HepG2 (cell line): ENCODE data around the gene HSPA1A. TPM values are rescaled to one million over a fixed set of nuclear protein-coding genes. Genes with fewer than 3 reads are reported as not detected.

Experiments
- ATAC-seq: fragments of 200-7000 bp; cut with Tn5 transposase; 3 replicates; pipeline ENCODE4 v1.9.1; 2020; ENCODE audit warnings: mild to moderate bottlenecking, moderate library complexity
- BruUV-seq: library from RNA; stranded (reverse); fragments of 400-500 nt; replicated peaks from 2 replicates; lab custom pipeline; 2021; lab: Mats Ljungman, UMichigan
- CTCF ChIA-PET: fragments of 300-600 bp; formaldehyde crosslinking; extraction: SDS; loops from one replicate; lab custom pipeline; 2021; ENCODE audit warnings: low total read pairs, inconsistent platforms, low intra/inter-chr PET ratio; lab: Yijun Ruan, JAX
- POLR2A ChIA-PET: fragments of 350-600 bp; sonication (Branson Sonifier 250); formaldehyde crosslinking; loops from one replicate; lab custom pipeline; 2020; ENCODE audit warnings: antibody characterized with exemption, inconsistent platforms; lab: Yijun Ruan, JAX
- DNase-seq: peaks from one replicate; pipeline ENCODE4 v3.0.0-alpha.2; 2015; ENCODE audit warnings: low spot score
- FAIRE-seq: peaks from 3 replicates; lab custom pipeline; 2011; peaks lifted over from hg19 to GRCh38; lab: Jason Lieb, UNC
- H2AFZ ChIP-seq: one replicate; pipeline ENCODE4 v1.6.1; 2011; ENCODE audit warnings: low read length, inconsistent platforms
- H3K27ac ChIP-seq: fragments of 300-600 bp; 3 replicates; pipeline ENCODE4 v1.8.0; 2011; ENCODE audit warnings: mixed run types, mild to moderate bottlenecking, mixed read lengths, low read length, inconsistent platforms; ENCODE audit not compliant: insufficient read depth; ENCODE audit errors: extremely low read length
- H3K27me3 ChIP-seq, 2 experiments: fragments of 200-600 bp in 1 of 2; 2 replicates in 1 of 2; 3 replicates in 1 of 2; pipeline versions ENCODE4 v1.6.0 to v1.8.0; 2011; ENCODE audit warnings: low read length in 2 of 2, mild to moderate bottlenecking in 2 of 2, moderate library complexity in 2 of 2, inconsistent platforms in 1 of 2; ENCODE audit not compliant: insufficient read depth in 2 of 2, control insufficient read depth in 1 of 2
- H3K36me3 ChIP-seq, 2 experiments: fragments of 200-600 bp in 1 of 2; replicated peaks in 1 of 2; 2 replicates in 1 of 2; 3 replicates in 1 of 2; pipeline versions ENCODE4 v1.5.1 to v1.8.0; 2011; ENCODE audit warnings: low read length in 2 of 2, inconsistent platforms in 1 of 2; ENCODE audit not compliant: insufficient read depth in 2 of 2, control insufficient read depth in 1 of 2
- H3K4me1 ChIP-seq: 2 replicates; pipeline ENCODE4 v1.5.1; 2012; ENCODE audit warnings: low read length, inconsistent platforms; ENCODE audit not compliant: insufficient read depth
- H3K4me2 ChIP-seq: 2 replicates; pipeline ENCODE4 v1.6.0; 2011; ENCODE audit warnings: low read depth, low read length, inconsistent platforms
- H3K4me3 ChIP-seq, 3 experiments: fragments of 200-600 bp in 1 of 3; sonication (generic), shearing (Covaris generic) in 1 of 3; replicated peaks in 1 of 3; 2 replicates each; pipeline ENCODE4 v1.5.1; 2011 to 2016; ENCODE audit warnings: low read length in 3 of 3, inconsistent platforms in 2 of 3, low read depth in 2 of 3, mild to moderate bottlenecking in 2 of 3, control low read depth in 1 of 3, mixed read lengths in 1 of 3; ENCODE audit not compliant: insufficient read depth in 1 of 3
- H3K79me2 ChIP-seq: one replicate; pipeline ENCODE4 v1.6.1; 2011; ENCODE audit warnings: low read length, inconsistent platforms; ENCODE audit not compliant: insufficient read depth
- H3K9ac ChIP-seq: 2 replicates; pipeline ENCODE4 v1.6.0; 2011; ENCODE audit warnings: mild to moderate bottlenecking, low read depth, low read length, inconsistent platforms; ENCODE audit not compliant: insufficient read depth
- H3K9me3 ChIP-seq: 2 replicates; pipeline ENCODE4 v1.5.1; 2012; ENCODE audit warnings: mild to moderate bottlenecking, low read length
- H4K20me1 ChIP-seq: 2 replicates; pipeline ENCODE4 v1.6.0; 2011; ENCODE audit warnings: inconsistent platforms, mild to moderate bottlenecking, low read length, moderate library complexity; ENCODE audit not compliant: insufficient read depth
- ATAD3A ChIP-seq: sonication (generic); formaldehyde crosslinking; IDR thresholded peaks from 2 replicates; pipeline ENCODE4 v1.4.0; 2020; ENCODE audit warnings: missing genetic modification reagents
- CCAR2 ChIP-seq: fragments of 200-400 bp; formaldehyde crosslinking; optimal IDR thresholded peaks from 2 replicates; pipeline ENCODE3; 2018; ENCODE audit warnings: low read depth, mild to moderate bottlenecking, low read length, moderate library complexity
- CSRNP1 ChIP-seq: sonication (generic); formaldehyde crosslinking; IDR thresholded peaks from 2 replicates; pipeline ENCODE4 v1.8.1; 2023; ENCODE audit warnings: mild to moderate bottlenecking, missing genetic modification reagents
- E2F1 ChIP-seq: sonication (generic); formaldehyde crosslinking; IDR thresholded peaks from 2 replicates; pipeline ENCODE4 v1.5.0; 2020; ENCODE audit warnings: missing genetic modification reagents
- KDM4B ChIP-seq: sonication (generic); formaldehyde crosslinking; IDR thresholded peaks from 2 replicates; pipeline ENCODE4 v1.4.0; 2020; ENCODE audit warnings: missing genetic modification reagents
- MTF1 ChIP-seq: sonication (generic); formaldehyde crosslinking; IDR thresholded peaks from 2 replicates; pipeline ENCODE4 v1.5.0; 2020; ENCODE audit warnings: missing genetic modification reagents
- NFKBIZ ChIP-seq: IDR thresholded peaks from 2 replicates; pipeline ENCODE4 v1.6.1; 2018; ENCODE audit warnings: missing genetic modification reagents, missing compliant biosample characterization
- RAD21 ChIP-seq: fragments of 450-650 bp; formaldehyde crosslinking; IDR thresholded peaks from 2 replicates; pipeline ENCODE4 v1.5.0; 2020; ENCODE audit warnings: mild to moderate bottlenecking
- RBAK ChIP-seq: sonication (generic); formaldehyde crosslinking; IDR thresholded peaks from 2 replicates; pipeline ENCODE4 v1.5.1; 2020; ENCODE audit warnings: mild to moderate bottlenecking, missing genetic modification reagents
- TRIM24 ChIP-seq: sonication (generic); formaldehyde crosslinking; IDR thresholded peaks from 2 replicates; pipeline ENCODE4 v1.8.0; 2022; ENCODE audit warnings: mild to moderate bottlenecking, missing genetic modification reagents
- ZNF256 ChIP-seq: sonication (generic); formaldehyde crosslinking; conservative IDR thresholded peaks from 2 replicates; pipeline ENCODE4 v1.4.0; 2020; ENCODE audit warnings: missing genetic modification reagents
- ZNF713 ChIP-seq: sonication (generic); formaldehyde crosslinking; IDR thresholded peaks from 2 replicates; pipeline ENCODE4 v1.4.0; 2020; ENCODE audit warnings: mild to moderate bottlenecking, missing genetic modification reagents
- ZSCAN29 ChIP-seq: sonication (generic); formaldehyde crosslinking; conservative IDR thresholded peaks from 2 replicates; pipeline ENCODE4 v1.4.0; 2020; ENCODE audit warnings: mild to moderate bottlenecking, missing genetic modification reagents
- WGBS: methylation state at CpG from one replicate; pipeline ENCODE4 v1.1.6; 2017; ENCODE audit warnings: low lambda C conversion rate; 5-methylcytosine and 5-hydroxymethylcytosine counted together
- in situ Hi-C: cut with HindIII; loops from 2 replicates; pipeline ENCODE4 v1.10.0; 2017; ENCODE audit warnings: low pct_unique_long_range_greater_than_20kb; ENCODE audit not compliant: extremely low pct_ligation_motif_present
- intact Hi-C: fragments of 100-400 bp; cut with micrococcal nuclease; formaldehyde crosslinking; loops from one replicate; pipeline ENCODE4 v1.10.0; 2022; ENCODE audit not compliant: unreplicated experiment
- polyA plus RNA-seq, 8 experiments: library from polyadenylated mRNA; depleted of rRNA in 3 of 8; stranded (reverse) in 7 of 8; unstranded in 1 of 8; fragments of >200 nt; fragmentation: Illumina TruSeq in 4 of 8; extraction: Trizol in 4 of 8; gene quantifications; 2 replicates each; pipeline versions ENCODE4 v1.2.1 to v1.2.3, GENCODE V29; 2011 to 2016; ENCODE audit warnings: low read depth in 4 of 8, missing spikeins in 1 of 8, mixed read lengths in 1 of 8; ENCODE audit not compliant: insufficient read depth in 1 of 8
- total RNA-seq, 5 experiments: library from RNA; depleted of rRNA; stranded (reverse); fragments of >200 nt; fragmentation: Illumina TruSeq; extraction: Trizol; gene quantifications; 2 replicates each; pipeline ENCODE4 v1.2.3, GENCODE V29; 2016; ENCODE audit warnings: low read depth in 1 of 5
- TF ChIP-seq, protein P1 (sequence below): sonication (generic); formaldehyde crosslinking; IDR thresholded peaks from 2 replicates; pipeline ENCODE4 v1.4.0; 2020; ENCODE audit warnings: missing genetic modification reagents

Gene HSPA1A
- total and polyA plus RNA-seq, 2 of the 13 experiments (the other 11 are each of a cell fraction or from before 2014, with no cell fraction given) = 44.5 to 85.0 TPM

GRCh38 chr6:31834367-31835250, 19.3 kb downstream of the HSPA1A start (continued):
- TF ChIP-seq ZSCAN29 (peak; percentile 67; the same call in 1 of the 2 replicates), KDM4B (0 out of 2 replicates have a peak, but pooled peaks have one; percentile 21), NFKBIZ (CRISPR knock-in tag) (0 out of 2 replicates have a peak, but pooled peaks have one; percentile 65), E2F1 (peak; percentile 100), ATAD3A (CRISPR knock-in tag) (peak; percentile 28; the same call in 1 of the 2 replicates), ZNF256 (CRISPR knock-in tag) (0 out of 2 replicates have a peak, but pooled peaks have one; percentile 7)

DNA sequence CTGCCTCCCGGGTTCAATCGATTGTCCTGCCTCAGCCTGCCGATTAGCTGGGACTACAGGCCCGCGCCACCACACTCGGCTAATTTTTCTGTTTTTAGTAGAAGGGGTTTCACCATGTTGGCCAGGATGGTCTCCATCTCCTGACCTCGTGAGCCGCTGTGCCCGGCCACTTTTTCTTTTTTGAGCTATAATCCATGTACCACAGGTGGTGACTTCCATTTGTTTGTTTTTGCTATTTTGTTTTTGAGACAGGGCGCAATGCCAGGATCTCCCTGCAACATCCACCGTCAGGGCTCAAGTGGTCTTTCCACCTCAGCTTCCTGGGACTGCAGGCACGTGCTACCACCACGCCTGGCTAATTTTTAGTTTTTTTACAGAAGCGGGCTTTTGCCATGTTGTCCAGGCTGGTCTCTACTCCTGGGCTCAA, 20.7 kb downstream of the HSPA1A start:
- Histone ChIP-seq H3K27ac (peak overlapping the region; percentile 93), H2AFZ (no peak overlapping the region), H3K4me2 (peak overlapping the region; percentile 84), H3K27me3 (peaks cover 0 to 2% of the 10 kb centered on the region in 2 experiments; a peak in 1 of 5 replicates), H3K36me3 (peaks cover 12 to 33% of the 10 kb centered on the region in 2 experiments), H3K9me3 (no peaks in the 10 kb centered on the region), H3K9ac (peak overlapping the region; percentile 98), H3K4me3 (peak overlapping the region; percentile 75 to 98 (median 93)), H3K79me2 (peaks cover 48% of the 10 kb centered on the region), H4K20me1 (peaks cover 43% of the 10 kb centered on the region), H3K4me1 (peaks cover 52% of the 10 kb centered on the region)
- intact Hi-C loops (loop anchor here (10.0 kb wide), 1 partner anchor 119 kb away; the partner anchor contains the start of genes NELFE and SKIC2), in situ Hi-C loops (no loop called here)
- ChIA-PET POLR2A (interaction anchor here (0.7 to 15.7 kb wide), 26 partner anchors 8 to 184 kb away, joined by 3 to 264 read pairs (median 5); partner anchors contain the start of genes ABHD16A, APOM, CFB and CLIC1), CTCF (no interaction called here)
- WGBS = 2% methylated on average over 14 of the region's 14 CpGs
- DNase-seq (no peak), FAIRE-seq (no peak), ATAC-seq (no peak)
- BruUV-seq = no TSS peak
- no peak for TF ChIP-seq TRIM24
- no peak for TF ChIP-seq ZNF713 (CRISPR knock-in tag)
- no peak for TF ChIP-seq CCAR2
- no peak for TF ChIP-seq RBAK (CRISPR knock-in tag)
- TF ChIP-seq MTF1 (CRISPR knock-in tag) = no peak
- TF ChIP-seq, protein P1, sequence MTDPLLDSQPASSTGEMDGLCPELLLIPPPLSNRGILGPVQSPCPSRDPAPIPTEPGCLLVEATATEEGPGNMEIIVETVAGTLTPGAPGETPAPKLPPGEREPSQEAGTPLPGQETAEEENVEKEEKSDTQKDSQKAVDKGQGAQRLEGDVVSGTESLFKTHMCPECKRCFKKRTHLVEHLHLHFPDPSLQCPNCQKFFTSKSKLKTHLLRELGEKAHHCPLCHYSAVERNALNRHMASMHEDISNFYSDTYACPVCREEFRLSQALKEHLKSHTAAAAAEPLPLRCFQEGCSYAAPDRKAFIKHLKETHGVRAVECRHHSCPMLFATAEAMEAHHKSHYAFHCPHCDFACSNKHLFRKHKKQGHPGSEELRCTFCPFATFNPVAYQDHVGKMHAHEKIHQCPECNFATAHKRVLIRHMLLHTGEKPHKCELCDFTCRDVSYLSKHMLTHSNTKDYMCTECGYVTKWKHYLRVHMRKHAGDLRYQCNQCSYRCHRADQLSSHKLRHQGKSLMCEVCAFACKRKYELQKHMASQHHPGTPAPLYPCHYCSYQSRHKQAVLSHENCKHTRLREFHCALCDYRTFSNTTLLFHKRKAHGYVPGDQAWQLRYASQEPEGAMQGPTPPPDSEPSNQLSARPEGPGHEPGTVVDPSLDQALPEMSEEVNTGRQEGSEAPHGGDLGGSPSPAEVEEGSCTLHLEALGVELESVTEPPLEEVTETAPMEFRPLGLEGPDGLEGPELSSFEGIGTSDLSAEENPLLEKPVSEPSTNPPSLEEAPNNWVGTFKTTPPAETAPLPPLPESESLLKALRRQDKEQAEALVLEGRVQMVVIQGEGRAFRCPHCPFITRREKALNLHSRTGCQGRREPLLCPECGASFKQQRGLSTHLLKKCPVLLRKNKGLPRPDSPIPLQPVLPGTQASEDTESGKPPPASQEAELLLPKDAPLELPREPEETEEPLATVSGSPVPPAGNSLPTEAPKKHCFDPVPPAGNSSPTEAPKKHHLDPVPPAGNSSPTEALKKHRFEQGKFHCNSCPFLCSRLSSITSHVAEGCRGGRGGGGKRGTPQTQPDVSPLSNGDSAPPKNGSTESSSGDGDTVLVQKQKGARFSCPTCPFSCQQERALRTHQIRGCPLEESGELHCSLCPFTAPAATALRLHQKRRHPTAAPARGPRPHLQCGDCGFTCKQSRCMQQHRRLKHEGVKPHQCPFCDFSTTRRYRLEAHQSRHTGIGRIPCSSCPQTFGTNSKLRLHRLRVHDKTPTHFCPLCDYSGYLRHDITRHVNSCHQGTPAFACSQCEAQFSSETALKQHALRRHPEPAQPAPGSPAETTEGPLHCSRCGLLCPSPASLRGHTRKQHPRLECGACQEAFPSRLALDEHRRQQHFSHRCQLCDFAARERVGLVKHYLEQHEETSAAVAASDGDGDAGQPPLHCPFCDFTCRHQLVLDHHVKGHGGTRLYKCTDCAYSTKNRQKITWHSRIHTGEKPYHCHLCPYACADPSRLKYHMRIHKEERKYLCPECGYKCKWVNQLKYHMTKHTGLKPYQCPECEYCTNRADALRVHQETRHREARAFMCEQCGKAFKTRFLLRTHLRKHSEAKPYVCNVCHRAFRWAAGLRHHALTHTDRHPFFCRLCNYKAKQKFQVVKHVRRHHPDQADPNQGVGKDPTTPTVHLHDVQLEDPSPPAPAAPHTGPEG = no peak; the same call in 1 of the 2 replicates
- TF ChIP-seq CSRNP1 (CRISPR knock-in tag) = no peak
- no peak for TF ChIP-seq RAD21 (CRISPR knock-in tag)
